ENCODE measurements around the gene SLC6A5.

Gene SLC6A5

DNA sequence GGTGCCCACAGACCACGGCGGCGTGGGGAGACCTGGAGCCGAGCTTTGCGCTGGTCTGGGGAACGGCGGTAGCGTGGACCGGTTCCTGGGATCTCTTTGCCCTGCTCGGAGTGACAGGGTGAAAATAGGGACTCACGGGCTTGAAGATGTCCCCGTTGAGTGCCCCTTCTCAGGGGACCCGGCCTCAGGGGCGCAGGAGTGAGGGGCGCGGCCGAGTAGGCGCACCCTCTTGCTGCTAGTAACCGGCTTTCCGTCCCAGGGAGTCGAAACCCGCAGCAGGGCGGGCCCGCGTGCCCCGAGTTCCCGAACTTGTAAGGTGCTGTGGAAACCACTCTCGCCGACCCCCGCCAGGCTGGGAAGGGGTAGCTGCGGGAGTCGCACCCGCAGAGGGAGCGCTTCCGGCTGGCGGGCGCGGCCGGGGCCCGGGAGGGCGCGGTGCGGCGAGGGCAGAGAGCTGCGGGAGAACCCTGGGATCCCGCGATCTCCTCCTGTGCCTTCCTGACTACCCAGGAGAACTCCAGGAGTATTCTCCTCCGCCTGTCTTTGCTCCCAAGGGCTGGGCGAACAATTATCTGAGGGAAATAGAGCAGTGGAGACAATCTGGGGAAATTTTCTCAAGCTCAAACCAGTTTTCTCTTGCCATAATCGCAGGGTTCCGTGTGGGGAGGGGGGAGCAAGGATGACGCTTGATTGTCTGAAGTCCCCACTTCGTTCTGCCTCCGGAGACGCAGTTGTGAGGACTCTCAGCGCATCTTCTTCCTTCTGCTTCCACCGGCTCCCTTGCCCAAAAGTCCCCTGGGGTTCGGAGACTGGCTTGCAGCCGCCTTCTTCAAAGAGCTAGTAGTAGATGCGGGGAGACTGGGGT lies 70.6 kb downstream of the SLC6A5 start:
- no peak for DNase-seq (ENCODE audit: low spot score)

DNA sequence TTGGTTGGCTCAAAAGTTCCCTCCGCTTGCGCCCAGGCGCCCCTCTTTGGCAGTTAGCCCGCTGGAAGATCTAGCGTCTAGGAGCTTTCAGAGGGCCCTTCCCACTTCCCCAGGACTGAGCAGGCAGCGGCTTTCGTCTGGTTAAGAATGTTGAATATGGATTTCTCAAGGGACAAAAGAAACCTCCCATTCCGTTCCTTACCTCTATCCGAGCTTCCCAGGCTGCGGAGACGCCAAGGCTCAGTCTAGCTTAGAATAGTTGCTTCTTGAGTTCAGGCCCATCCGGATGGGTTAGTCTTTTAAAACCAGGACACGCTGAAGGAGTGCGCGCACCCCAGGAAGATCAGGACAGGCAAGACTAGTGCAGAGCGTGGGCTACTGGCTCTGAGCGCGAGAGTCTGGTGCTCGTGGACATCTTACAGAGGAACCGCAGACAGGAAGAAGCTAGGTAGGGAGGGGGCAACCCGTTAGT lies 71.6 kb downstream of the SLC6A5 start:
- no peak for DNase-seq (ENCODE audit: low spot score)

DNA sequence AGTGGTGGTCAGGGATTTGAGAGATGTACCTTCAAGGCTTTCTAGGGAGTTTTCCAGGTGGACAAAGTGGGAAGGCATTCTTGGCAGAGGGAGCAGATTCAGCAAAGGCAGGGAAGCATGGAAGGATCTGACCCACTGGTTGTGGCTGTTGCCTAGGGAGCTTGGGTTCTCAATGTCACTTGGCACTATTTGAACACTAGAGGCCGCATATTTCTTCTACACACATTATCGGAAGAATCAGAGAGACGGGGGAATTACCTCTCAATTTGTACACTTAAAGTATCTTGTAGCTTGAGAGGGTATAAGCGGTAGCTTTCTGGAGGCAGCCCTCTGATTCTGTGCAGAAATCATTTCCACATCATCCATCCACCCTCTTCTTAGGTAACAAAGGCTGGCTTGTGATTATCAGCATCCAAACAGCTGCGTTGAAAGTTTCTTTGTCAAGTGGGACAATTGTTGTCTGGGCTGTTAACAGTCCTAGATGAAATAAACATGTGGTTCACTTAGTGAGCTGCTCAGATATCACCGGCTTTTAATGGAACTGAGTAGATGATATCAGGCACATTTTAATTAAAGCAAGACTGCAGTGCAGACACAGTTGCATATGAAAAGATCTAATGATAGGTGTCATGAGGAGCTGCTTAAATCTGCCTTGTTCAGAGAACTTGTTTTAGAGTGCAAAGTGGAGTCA lies 72.6 kb downstream of the SLC6A5 start:
- DNase-seq (ENCODE audit: low spot score), result peak; percentile 14

- peak; percentile 29 for DNase-seq (ENCODE audit: low spot score)
Measured at GRCh38 chr11:20672575-20672974, 73.2 kb downstream of the SLC6A5 start.

GRCh38 chr11:20676658-20677057 lies 77.2 kb downstream of the SLC6A5 start:
- no peak for DNase-seq (ENCODE audit: low spot score)

DNA sequence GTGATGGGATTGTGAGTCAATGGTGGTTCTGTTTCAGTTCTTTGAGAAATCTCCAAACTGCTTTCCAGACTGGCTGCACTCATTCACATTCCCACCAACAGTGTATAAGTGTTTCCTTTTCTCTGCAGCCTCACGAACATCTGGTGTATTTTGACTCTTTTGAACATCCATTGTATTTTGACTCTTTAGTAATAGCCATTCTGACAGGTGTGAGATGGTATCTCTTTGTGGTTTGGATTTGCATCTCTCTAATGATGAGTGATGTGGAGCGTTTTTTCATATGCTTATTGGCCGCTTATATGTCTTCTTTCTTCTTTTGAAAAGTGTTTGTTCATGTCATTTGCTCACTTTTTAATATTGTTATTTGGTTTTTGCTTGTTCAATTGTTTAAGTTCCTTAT lies 89.4 kb downstream of the SLC6A5 start:
- DNase-seq (ENCODE audit: low spot score), result no peak

DNA sequence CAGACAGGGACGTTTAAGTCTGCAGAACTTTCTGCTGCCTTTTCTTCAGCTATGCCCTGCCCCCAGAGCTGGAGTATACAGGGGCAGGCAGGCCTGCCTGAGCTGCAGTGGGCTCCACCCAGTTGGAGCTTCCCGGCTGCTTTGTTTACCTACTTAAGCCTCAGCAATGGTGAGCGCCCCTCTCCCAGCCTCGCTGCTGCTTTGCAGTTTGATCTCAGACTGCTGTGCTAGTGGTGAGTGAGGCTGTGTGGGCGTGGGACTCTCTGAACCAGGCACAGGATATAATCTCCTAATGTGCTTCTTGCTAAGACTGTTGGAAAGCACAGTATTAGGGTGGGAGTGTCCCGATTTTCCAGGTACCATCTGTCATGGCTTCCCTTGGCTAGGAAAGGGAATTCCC lies 108.5 kb downstream of the SLC6A5 start:
- no peak for DNase-seq (ENCODE audit: low spot score)

All from cerebellar cortex (tissue), 1 donor.